Measurements from ENCODE around the gene PLK5. TPM values are rescaled to one million over a fixed set of nuclear protein-coding genes. Genes with fewer than 3 reads are reported as not detected.

Gene PLK5
- total RNA-seq, 1 donor from 2014 or later = 0.09 TPM

DNA sequence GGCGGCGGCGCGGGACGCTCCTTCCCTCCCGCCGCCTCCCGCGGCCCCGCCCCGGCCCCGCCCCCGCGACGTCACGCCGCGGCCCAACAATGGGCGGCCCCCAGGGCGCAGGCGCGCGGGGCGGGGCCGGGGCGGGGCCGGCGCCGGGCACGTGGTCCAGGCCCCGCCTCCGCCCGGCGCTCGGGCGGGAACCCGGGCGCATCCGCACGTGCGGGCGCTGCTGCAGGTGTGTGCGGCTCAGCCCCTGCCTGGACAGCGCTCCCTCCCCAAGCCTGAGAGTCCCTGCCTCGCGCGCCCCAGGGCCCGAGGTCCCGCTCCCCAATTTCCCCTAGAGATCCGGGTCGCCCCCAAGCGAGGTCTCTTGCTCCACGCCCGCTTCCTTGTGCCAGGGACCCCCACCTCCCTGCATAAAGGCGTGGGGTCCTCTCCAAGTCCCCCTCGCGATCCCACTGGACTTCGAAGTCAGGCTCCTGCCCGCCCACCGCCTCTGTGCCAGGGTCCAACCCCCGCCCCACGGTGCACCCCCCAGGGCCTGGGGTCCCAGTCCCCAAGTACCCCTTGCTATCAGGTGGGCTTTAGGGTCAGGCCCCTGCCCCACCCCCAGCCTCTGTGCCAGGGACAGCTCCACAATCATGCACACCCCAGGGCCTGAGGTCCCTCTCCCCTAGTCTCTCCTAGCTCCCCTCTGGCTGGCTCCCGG lies 44.6 kb downstream of the PLK5 start, which contains the start of gene MEX3D:
Gene MEX3D (minus strand): TSS at position 6 of the 700 bp plus-strand sequence. CDS start 267 bp downstream, outside the sequence.
- no peak for TF ChIP-seq EZH2 (IDR thresholded peaks at IDR 0.05; ENCODE audit: insufficient read depth, low read length)
- TF ChIP-seq, protein P1, sequence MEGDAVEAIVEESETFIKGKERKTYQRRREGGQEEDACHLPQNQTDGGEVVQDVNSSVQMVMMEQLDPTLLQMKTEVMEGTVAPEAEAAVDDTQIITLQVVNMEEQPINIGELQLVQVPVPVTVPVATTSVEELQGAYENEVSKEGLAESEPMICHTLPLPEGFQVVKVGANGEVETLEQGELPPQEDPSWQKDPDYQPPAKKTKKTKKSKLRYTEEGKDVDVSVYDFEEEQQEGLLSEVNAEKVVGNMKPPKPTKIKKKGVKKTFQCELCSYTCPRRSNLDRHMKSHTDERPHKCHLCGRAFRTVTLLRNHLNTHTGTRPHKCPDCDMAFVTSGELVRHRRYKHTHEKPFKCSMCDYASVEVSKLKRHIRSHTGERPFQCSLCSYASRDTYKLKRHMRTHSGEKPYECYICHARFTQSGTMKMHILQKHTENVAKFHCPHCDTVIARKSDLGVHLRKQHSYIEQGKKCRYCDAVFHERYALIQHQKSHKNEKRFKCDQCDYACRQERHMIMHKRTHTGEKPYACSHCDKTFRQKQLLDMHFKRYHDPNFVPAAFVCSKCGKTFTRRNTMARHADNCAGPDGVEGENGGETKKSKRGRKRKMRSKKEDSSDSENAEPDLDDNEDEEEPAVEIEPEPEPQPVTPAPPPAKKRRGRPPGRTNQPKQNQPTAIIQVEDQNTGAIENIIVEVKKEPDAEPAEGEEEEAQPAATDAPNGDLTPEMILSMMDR (IDR thresholded peaks at IDR 0.05; ENCODE audit: insufficient read depth, low read depth, low read length) = no peak
- Histone ChIP-seq H3K27ac (ENCODE audit: low read depth, low read length) (peak within 1 kb of the TSS; percentile 97), H3K36me3 (ENCODE audit: insufficient read depth, low read length) (no peaks in the 10 kb centered on the region), H3K4me1 (ENCODE audit: insufficient read depth, low read length) (peaks cover 10% of the 10 kb centered on the region), H3K27me3 (ENCODE audit: insufficient read depth, low read length) (no peaks in the 10 kb centered on the region), H3K9me3 (ENCODE audit: insufficient read depth, low read depth, low read length) (no peaks in the 10 kb centered on the region), H2AFZ (ENCODE audit: low read depth, low read length) (peak within 1 kb of the TSS; percentile 18), H3K79me2 (ENCODE audit: insufficient read depth, low read length) (peaks cover 40% of the 10 kb centered on the region), H3K4me3 (ENCODE audit: insufficient read depth, low read depth, low read length) (peak within 1 kb of the TSS; percentile 78), H3K4me2 (ENCODE audit: low read length) (peak within 1 kb of the TSS; percentile 98), H3K9ac (ENCODE audit: low read length) (peak within 1 kb of the TSS; percentile 99), H4K20me1 (ENCODE audit: insufficient read depth, low read length) (peaks cover 34% of the 10 kb centered on the region)
- H3K9me3 Mint-ChIP-seq (ENCODE audit: unreplicated experiment) = no peaks in the 10 kb centered on the region
- peaks cover 5% of the 10 kb centered on the region for H3K27me3 Mint-ChIP-seq (ENCODE audit: low read depth, unreplicated experiment)
- H3K36me3 Mint-ChIP-seq (ENCODE audit: low read depth, unreplicated experiment) = no peaks in the 10 kb centered on the region
- H3K27ac Mint-ChIP-seq (ENCODE audit: unreplicated experiment) = no peak within 1 kb of the TSS
- FAIRE-seq (no peak), DNase-seq (ENCODE audit: low read depth) (peak; percentile 4)
- H3K4me3 Mint-ChIP-seq (ENCODE audit: unreplicated experiment) = peak within 1 kb of the TSS; percentile 82
- no peaks in the 10 kb centered on the region for H3K4me1 Mint-ChIP-seq (ENCODE audit: low read depth, unreplicated experiment)

DNA sequence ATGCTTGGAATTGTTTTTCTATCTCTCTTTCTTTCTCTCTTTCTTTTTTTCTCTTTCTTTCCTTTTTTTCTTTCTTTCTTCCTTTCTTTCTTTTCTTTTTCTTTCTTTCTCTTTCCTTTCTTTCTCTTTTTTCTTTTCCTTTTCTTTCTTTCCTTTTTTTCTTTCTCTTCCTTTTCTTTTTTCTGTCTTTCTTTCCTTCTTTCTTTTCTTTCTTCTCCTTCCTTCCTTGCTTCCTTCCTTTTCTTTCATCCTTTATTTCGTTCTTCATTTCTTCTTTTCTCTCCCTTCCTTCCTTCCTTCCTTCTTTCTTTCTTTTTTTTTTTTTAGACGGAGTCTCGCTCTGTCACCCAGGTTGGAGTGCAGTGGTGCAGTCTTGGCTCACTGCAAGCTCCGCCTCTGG lies 46.1 kb downstream of the PLK5 start:
- Mint-ChIP-seq H3K4me3 (ENCODE audit: unreplicated experiment) (peak overlapping the region; percentile 71), H3K9me3 (ENCODE audit: unreplicated experiment) (no peaks in the 10 kb centered on the region), H3K27me3 (ENCODE audit: low read depth, unreplicated experiment) (peaks cover 5% of the 10 kb centered on the region), H3K4me1 (ENCODE audit: low read depth, unreplicated experiment) (no peaks in the 10 kb centered on the region), H3K27ac (ENCODE audit: unreplicated experiment) (peak overlapping the region; percentile 62), H3K36me3 (ENCODE audit: low read depth, unreplicated experiment) (no peaks in the 10 kb centered on the region)
- Histone ChIP-seq H2AFZ (ENCODE audit: low read depth, low read length) (no peak overlapping the region), H3K9ac (ENCODE audit: low read length) (no peak overlapping the region), H3K27me3 (ENCODE audit: insufficient read depth, low read length) (no peaks in the 10 kb centered on the region), H3K4me3 (ENCODE audit: insufficient read depth, low read depth, low read length) (no peak overlapping the region), H3K27ac (ENCODE audit: low read depth, low read length) (no peak overlapping the region), H3K9me3 (ENCODE audit: insufficient read depth, low read depth, low read length) (no peaks in the 10 kb centered on the region), H3K4me1 (ENCODE audit: insufficient read depth, low read length) (peaks cover 10% of the 10 kb centered on the region), H3K36me3 (ENCODE audit: insufficient read depth, low read length) (no peaks in the 10 kb centered on the region), H3K4me2 (ENCODE audit: low read length) (no peak overlapping the region), H3K79me2 (ENCODE audit: insufficient read depth, low read length) (peaks cover 25% of the 10 kb centered on the region), H4K20me1 (ENCODE audit: insufficient read depth, low read length) (peaks cover 19% of the 10 kb centered on the region)
- TF ChIP-seq, protein P1 (IDR thresholded peaks at IDR 0.05; ENCODE audit: insufficient read depth, low read depth, low read length) = no peak
- DNase-seq (ENCODE audit: low read depth) (no peak), FAIRE-seq (no peak)

DNA sequence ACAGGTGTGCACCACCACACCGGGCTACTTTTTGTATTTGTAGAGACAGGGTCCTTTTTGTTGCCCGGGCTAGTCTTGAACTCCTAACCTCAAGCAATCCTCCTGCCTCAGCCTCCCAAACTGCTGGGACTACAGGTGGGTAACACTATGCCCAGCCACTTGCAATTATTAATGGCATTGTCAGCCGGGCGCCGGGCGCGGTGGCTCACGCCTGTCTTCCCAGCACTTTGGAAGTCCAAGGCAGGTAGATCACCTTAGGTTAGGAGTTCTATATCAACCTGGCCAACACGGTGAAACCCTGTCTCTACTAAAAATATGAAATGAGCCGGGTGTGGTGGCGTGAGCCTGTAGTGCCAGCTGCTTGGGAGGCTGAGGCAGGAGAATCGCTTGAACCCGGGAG lies 47.0 kb downstream of the PLK5 start:
- peaks cover 5% of the 10 kb centered on the region for H3K27me3 Mint-ChIP-seq (ENCODE audit: low read depth, unreplicated experiment)
- no peak for DNase-seq (ENCODE audit: low read depth)
- no peak overlapping the region for H3K9ac ChIP-seq (ENCODE audit: low read length)
- H3K4me3 Mint-ChIP-seq (ENCODE audit: unreplicated experiment) = no peak overlapping the region
- no peak overlapping the region for H2AFZ ChIP-seq (ENCODE audit: low read depth, low read length)
- H3K36me3 ChIP-seq (ENCODE audit: insufficient read depth, low read length) = no peaks in the 10 kb centered on the region
- H3K4me2 ChIP-seq (ENCODE audit: low read length) = no peak overlapping the region
- H4K20me1 ChIP-seq (ENCODE audit: insufficient read depth, low read length) = peaks cover 12% of the 10 kb centered on the region
- no peak for TF ChIP-seq EZH2 (IDR thresholded peaks at IDR 0.05; ENCODE audit: insufficient read depth, low read length)
- TF ChIP-seq, protein P1 (IDR thresholded peaks at IDR 0.05; ENCODE audit: insufficient read depth, low read depth, low read length) = no peak
- H3K4me1 ChIP-seq (ENCODE audit: insufficient read depth, low read length) = peaks cover 5% of the 10 kb centered on the region
- peaks cover 1% of the 10 kb centered on the region for H3K36me3 Mint-ChIP-seq (ENCODE audit: low read depth, unreplicated experiment)
- no peak overlapping the region for H3K27ac Mint-ChIP-seq (ENCODE audit: unreplicated experiment)
- no peak overlapping the region for H3K27ac ChIP-seq (ENCODE audit: low read depth, low read length)
- FAIRE-seq = no peak
- peaks cover 16% of the 10 kb centered on the region for H3K79me2 ChIP-seq (ENCODE audit: insufficient read depth, low read length)
- H3K27me3 ChIP-seq (ENCODE audit: insufficient read depth, low read length) = no peaks in the 10 kb centered on the region
- H3K4me3 ChIP-seq (ENCODE audit: insufficient read depth, low read depth, low read length) = no peak overlapping the region
- H3K9me3 ChIP-seq (ENCODE audit: insufficient read depth, low read depth, low read length) = no peaks in the 10 kb centered on the region
- H3K4me1 Mint-ChIP-seq (ENCODE audit: low read depth, unreplicated experiment) = no peaks in the 10 kb centered on the region
- no peaks in the 10 kb centered on the region for H3K9me3 Mint-ChIP-seq (ENCODE audit: unreplicated experiment)

Data from astrocyte (in vitro differentiated cells and primary cell).